WI38 (cell line): ENCODE data around the gene CTNNBIP1.

ENCODE experiments used
- H3K4me3 ChIP-seq: 2 replicates; pipeline ENCODE4 v1.5.1; 2011; ENCODE audit warnings: low read depth, mild to moderate bottlenecking, control low read depth, low read length
- CTCF ChIP-seq: IDR thresholded peaks from 2 replicates; pipeline ENCODE4 v1.5.1; 2012; ENCODE audit warnings: low read depth, mild to moderate bottlenecking, control low read depth, low read length

The CTNNBIP1 gene

DNA sequence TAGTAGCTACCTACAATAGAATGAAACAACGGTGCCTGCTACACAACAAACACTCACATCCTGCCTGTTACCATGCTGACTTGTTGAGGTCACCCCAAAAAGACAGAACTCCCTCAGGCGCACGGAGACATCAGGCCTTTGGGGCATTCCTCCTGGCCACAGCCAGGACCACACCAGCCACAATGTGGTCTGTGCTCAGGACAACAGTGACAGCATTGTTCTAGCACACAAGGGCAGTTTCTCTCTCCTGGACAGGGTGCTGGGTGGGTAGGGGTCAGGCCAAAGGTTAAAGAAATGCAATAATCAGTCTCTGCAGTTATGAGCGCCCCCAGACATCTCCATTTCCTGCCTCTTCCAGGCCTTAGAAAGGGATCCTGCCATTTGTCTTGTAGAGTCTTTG lies 39.5 kb downstream of the CTNNBIP1 start:
- TF ChIP-seq CTCF, result no peak
- H3K4me3 ChIP-seq, result no peak overlapping the region

DNA sequence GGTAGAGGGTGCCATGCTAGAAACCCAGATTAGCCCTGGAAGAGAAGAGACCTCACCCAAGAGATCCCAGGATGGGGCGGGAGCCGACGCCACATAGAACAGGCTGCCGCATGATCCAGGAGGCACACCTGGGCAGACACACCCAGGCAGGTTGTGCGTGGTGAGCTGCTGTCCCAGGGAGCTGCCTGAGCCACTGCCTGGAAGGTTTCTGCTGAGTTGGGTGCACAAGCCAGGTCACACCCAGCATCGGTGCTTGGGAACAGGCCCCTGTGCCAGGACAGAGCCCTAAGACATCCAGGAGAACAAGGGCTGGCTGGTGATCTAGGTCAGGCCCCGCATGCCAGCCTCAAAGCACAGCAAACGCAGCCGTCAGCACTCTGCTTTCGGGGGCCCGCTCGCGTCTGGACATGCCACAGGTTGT lies 40.2 kb downstream of the CTNNBIP1 start:
- H3K4me3 ChIP-seq, result no peak overlapping the region
- TF ChIP-seq CTCF, result no peak

DNA sequence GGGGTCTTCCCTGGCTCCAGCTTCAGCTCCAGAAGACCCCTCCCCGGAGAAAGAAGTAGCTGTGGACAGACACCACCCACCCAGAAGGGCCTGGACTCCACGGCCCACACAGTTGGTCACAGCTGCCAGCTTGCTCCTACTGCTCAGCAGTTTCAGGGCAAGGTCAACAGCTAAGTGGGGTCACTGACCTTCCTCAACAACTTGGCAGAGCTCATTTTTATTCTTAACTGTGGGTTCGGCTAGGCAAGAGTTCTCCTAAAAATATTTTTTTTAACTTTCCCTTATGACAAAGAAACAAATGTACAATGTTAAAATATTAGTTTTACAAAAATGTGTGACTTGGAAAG lies 41.9 kb downstream of the CTNNBIP1 start:
- H3K4me3 ChIP-seq, result no peak overlapping the region

DNA sequence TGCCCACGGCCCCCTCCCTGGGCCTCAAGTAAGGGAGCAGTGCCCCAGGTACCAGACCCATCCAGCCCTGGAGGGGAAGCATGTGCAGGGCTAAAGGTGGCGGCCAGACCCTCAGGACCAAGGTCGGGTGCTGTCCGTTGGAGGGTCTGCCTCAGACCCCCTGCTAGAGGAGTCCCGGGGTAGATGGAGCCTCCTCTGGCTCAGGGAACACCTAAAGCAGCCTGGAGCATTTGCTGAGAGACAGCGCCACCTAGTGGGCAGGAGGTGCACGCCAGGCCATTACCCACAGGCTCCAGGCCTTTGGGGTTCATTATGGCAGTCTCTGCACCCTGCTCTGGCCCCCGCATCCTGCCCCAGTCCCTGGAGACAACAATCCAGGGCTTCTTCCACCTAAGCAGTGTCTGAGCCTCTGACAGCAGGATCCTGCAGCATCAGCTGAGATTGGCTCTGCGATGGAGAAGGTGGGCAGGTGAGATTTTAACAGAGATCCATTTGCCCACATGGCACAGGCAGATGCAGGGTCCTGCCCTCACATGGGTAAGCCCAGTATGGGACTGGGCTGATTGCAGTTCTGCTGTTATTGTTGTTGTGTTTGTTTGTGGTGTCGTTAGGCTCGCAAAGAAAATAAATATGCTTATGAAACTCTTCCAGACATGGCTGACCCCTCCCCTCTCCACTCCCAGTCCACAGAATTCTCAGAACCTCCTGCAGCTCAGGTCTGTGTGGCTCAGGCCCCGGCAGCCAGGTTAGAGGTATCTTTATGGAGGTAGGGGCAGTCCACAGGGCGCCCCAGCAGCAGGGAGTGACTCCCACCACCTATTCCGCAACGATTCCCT lies 42.4 kb downstream of the CTNNBIP1 start:
- no peak overlapping the region for H3K4me3 ChIP-seq
- peak; percentile 96 for TF ChIP-seq CTCF

More for the DNA sequence above, 41.9 kb downstream of the CTNNBIP1 start:
- no peak for TF ChIP-seq CTCF

DNA sequence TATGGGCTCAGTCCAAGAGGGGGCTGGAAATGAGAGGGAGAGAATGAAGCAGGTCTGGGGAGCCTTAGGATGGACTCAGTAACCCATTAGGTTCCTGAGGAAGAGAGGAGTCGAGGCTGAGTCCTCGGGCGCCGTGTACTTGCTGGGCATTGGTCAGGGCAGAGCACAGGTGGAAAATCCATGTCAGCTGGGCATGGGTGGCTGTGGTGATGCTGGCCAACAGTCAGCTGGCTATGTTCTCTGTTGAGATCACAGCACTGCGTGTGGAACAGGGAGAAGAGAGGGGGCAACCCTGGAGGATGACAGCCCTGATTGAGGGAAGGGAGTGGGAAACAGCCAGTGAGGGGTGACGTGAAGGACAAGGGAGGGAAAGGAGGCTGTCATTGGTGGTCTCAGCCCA lies 43.2 kb downstream of the CTNNBIP1 start:
- no peak for TF ChIP-seq CTCF
- no peak overlapping the region for H3K4me3 ChIP-seq

DNA sequence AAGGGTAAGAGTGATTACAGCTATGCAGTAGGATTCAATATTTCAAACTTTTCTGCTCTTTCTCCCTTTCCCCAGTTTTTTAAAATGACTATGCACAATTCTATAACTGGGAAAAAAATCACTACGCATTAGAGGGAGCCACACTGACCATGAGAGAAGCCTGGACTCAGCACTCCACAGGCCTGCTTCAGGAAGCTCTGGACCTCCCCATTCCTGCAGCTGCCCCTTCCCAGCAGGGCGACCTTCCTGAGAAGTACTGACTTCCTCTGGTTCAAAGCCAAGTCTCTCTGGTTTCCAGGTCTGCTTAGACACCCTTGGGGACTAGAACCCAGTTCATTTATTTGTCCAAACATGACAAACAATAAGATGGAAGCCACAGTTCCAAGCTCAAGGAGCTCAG lies 44.3 kb downstream of the CTNNBIP1 start:
- TF ChIP-seq CTCF, result no peak

GRCh38 chr1:9863371-9863770 lies 46.7 kb downstream of the CTNNBIP1 start:
- no peak for TF ChIP-seq CTCF
- H3K4me3 ChIP-seq, result no peak overlapping the region

More for the DNA sequence above, 44.3 kb downstream of the CTNNBIP1 start:
- no peak overlapping the region for H3K4me3 ChIP-seq
